ENCODE data around the gene AK5. TPM values are rescaled to one million over a fixed set of nuclear protein-coding genes. Genes with fewer than 3 reads are reported as not detected.

AK5 gene
- total RNA-seq, 1 donor from 2014 or later, result not detected

- DNase-seq (ENCODE audit: low spot score), result no peak
Measured at GRCh38 chr1:77583483-77583882, 301.7 kb downstream of the AK5 start.

GRCh38 chr1:77584884-77585283, 303.1 kb downstream of the AK5 start:
- DNase-seq (ENCODE audit: low spot score), result no peak

- DNase-seq (ENCODE audit: low spot score), result no peak
Measured at GRCh38 chr1:77585610-77586314, 303.9 kb downstream of the AK5 start.

- DNase-seq (ENCODE audit: low spot score), result no peak
Measured at GRCh38 chr1:77589231-77589630, 307.4 kb downstream of the AK5 start.

- DNase-seq (ENCODE audit: low spot score), result no peak
Measured at GRCh38 chr1:77590651-77591050, 308.8 kb downstream of the AK5 start.

GRCh38 chr1:77592906-77593305, 311.1 kb downstream of the AK5 start:
- DNase-seq (ENCODE audit: low spot score), result no peak

GRCh38 chr1:77594366-77595112, 312.7 kb downstream of the AK5 start:
- DNase-seq (ENCODE audit: low spot score), result no peak

- no peak for DNase-seq (ENCODE audit: low spot score)
Measured at GRCh38 chr1:77597310-77597709, 315.5 kb downstream of the AK5 start.

GRCh38 chr1:77605246-77606026, 323.6 kb downstream of the AK5 start:
- DNase-seq (ENCODE audit: low spot score), result no peak

GRCh38 chr1:77608893-77609292, 327.1 kb downstream of the AK5 start:
- DNase-seq (ENCODE audit: low spot score), result no peak

Other genes starting within 250 kb of the AK5 start
- gene PIGK, start 62.6 kb upstream of the AK5 start, total RNA-seq, result 23.3 TPM

Measured in mesenteric fat pad (tissue), 1 donor.